Muscle layer of duodenum (tissue), 2 donors: Measurements from ENCODE around the gene JDP2.

Experiments used
- H3K27ac ChIP-seq: one replicate; pipeline ENCODE4 v1.7.0; 2013; ENCODE audit warnings: mild to moderate bottlenecking, low read length
- H3K27me3 ChIP-seq: one replicate; pipeline ENCODE4 v1.7.0; 2013; ENCODE audit warnings: low read depth, mild to moderate bottlenecking, control low read depth, low read length
- H3K36me3 ChIP-seq, 2 donors: one replicate each; pipeline ENCODE4 v1.7.0; 2013; ENCODE audit warnings: low read length in 2 of 2, control low read depth in 1 of 2, mild to moderate bottlenecking in 1 of 2; ENCODE audit not compliant: insufficient read depth in 2 of 2, control insufficient read depth in 1 of 2
- H3K4me1 ChIP-seq, 2 donors: one replicate each; pipeline ENCODE4 v1.7.0; 2013; ENCODE audit warnings: low read length in 2 of 2, mild to moderate bottlenecking in 2 of 2, control low read depth in 1 of 2, moderate library complexity in 1 of 2; ENCODE audit not compliant: insufficient read depth in 2 of 2, control insufficient read depth in 1 of 2
- H3K4me3 ChIP-seq, 2 donors: one replicate each; pipeline ENCODE4 v1.7.0; 2013; ENCODE audit warnings: low read length in 2 of 2, low read depth in 1 of 2, mild to moderate bottlenecking in 1 of 2
- H3K9me3 ChIP-seq, 2 donors: one replicate each; pipeline ENCODE4 v1.7.0; 2013; ENCODE audit warnings: low read length in 2 of 2, control low read depth in 1 of 2, mild to moderate bottlenecking in 1 of 2; ENCODE audit not compliant: control insufficient read depth in 1 of 2
- donor health status: healthy.

Gene JDP2

DNA sequence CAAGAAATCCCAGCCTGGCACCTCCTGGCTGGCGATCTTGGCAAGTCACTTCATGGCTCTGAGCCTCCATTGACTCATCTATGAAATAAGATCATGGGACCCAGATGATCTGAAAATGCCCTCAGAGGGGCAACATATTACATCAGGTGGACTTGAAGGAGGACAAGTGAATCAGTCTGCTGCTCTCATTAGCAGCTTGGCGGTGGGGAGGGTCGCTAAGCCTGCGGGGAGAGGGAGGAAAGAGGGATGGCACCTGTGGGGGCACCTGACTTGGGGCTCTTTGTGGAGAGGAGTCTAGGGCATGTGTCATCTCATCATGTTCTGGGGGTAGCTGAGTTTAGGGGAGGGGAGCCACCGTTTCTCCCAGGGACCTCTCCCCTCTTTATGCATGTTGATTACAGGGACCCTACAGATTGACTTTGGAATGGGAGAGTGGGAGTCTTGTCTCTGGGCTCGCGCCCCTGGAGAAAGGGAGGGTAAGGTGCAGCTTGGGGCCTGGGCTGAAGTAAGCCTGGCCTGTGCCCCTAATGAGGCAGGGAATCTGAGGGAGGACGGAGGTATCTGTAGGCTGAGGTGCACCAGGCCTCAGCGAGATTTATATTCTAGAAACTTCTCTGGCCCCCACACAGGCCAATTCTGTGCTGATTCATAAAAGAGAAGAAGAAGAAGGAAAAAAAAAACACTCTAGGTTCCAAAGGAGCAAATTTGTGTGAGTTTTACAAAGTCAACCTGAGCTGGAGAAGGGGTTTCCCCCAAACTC is 65.2 kb downstream of the JDP2 start:
- H3K9me3 ChIP-seq = no peaks in the 10 kb centered on the region
- no peak overlapping the region for H3K27ac ChIP-seq
- H3K27me3 ChIP-seq = no peaks in the 10 kb centered on the region
- no peaks in the 10 kb centered on the region for H3K4me1 ChIP-seq
- no peaks in the 10 kb centered on the region for H3K36me3 ChIP-seq
- no peak overlapping the region for H3K4me3 ChIP-seq

DNA sequence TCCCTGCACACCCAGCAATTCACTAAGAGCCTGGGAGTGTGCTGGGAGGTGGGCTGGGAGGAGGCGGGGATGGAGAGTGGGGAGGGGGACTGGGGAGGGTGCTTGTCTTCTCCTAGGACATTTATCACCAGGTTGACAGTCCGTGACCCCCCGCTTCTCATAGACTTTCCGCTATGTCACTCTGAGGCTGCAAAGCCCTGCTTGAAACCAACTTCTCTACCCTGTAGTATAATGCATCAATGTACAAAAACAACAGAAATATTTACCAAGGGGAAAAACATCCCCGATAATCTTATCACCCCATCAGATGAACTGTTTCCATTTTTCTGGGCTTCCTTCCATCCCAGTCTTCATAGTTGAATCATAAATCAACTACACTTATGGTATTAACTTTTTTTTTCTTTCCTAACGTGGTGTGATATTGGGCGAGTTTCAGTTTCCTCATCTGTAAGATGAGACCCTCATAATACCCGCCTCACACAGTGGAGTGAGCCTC is 65.8 kb downstream of the JDP2 start:
- H3K4me3 ChIP-seq = no peak overlapping the region
- H3K9me3 ChIP-seq = no peaks in the 10 kb centered on the region
- H3K27me3 ChIP-seq = no peaks in the 10 kb centered on the region
- H3K27ac ChIP-seq = no peak overlapping the region
- H3K4me1 ChIP-seq = no peaks in the 10 kb centered on the region
- no peaks in the 10 kb centered on the region for H3K36me3 ChIP-seq

DNA sequence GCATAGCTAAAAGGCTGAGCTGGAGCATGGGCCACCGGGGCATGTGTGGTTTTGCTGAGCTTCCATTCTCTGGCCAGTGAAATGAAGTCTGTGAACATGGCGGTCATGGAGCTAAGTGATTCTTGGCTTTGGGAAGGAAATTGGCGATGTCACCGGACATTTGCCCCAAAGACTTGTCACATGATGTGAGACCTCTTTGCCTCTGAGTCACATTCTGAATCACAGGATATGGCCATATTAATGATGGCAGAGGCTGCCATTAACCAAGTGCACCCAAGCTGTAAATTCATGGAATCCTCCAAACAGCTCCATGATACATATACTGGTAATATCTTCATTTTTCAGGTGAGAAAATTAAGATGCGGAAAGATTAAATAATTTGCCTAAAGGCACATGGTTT is 67.1 kb downstream of the JDP2 start:
- no peak overlapping the region for H3K27ac ChIP-seq
- H3K36me3 ChIP-seq = no peaks in the 10 kb centered on the region
- H3K4me3 ChIP-seq = no peak overlapping the region
- H3K27me3 ChIP-seq = no peaks in the 10 kb centered on the region
- H3K4me1 ChIP-seq = no peaks in the 10 kb centered on the region
- no peaks in the 10 kb centered on the region for H3K9me3 ChIP-seq

DNA sequence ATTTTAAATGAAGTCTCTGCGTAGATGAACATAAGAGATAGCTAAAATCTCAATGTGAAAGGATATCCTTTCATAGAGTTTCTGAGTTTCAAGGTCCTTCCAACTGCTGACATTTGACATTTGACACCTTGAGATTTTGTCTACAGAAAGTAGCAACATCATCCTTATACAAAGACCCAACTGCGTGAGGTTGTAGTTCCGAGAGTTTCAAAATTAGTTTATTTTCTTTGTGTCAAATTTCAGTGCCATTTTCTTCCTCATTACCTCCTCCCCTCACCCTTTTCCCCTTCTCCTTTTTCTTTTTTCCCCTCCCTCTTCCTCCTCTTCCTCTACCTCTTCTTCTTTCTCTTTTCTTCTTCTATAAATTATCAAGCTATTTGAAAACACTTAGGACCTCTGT is 67.6 kb downstream of the JDP2 start:
- Histone ChIP-seq H3K9me3 (no peaks in the 10 kb centered on the region), H3K27ac (no peak overlapping the region), H3K36me3 (no peaks in the 10 kb centered on the region), H3K4me1 (no peaks in the 10 kb centered on the region), H3K4me3 (no peak overlapping the region), H3K27me3 (no peaks in the 10 kb centered on the region)

DNA sequence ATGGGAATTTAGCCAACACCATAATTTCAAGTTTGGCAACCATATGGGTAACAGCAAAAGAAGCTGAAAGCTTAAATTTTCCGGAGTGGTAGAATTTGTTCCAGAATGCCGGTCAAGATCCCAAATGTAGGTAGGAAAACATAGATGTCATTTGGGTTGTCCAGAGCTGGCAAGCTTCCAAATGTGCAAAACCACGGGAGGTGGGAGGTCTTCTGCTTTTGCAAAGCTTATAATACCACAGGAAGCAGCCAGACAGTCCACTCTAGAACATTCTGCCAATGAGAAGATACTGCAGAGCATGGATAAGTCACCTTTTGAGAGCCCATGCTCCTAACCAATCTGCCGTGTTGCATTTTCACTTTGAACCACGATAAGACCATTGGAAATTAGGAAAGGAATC is 68.1 kb downstream of the JDP2 start:
- Histone ChIP-seq H3K27me3 (no peaks in the 10 kb centered on the region), H3K4me3 (no peak overlapping the region), H3K36me3 (no peaks in the 10 kb centered on the region), H3K9me3 (no peaks in the 10 kb centered on the region), H3K27ac (no peak overlapping the region), H3K4me1 (no peaks in the 10 kb centered on the region)

DNA sequence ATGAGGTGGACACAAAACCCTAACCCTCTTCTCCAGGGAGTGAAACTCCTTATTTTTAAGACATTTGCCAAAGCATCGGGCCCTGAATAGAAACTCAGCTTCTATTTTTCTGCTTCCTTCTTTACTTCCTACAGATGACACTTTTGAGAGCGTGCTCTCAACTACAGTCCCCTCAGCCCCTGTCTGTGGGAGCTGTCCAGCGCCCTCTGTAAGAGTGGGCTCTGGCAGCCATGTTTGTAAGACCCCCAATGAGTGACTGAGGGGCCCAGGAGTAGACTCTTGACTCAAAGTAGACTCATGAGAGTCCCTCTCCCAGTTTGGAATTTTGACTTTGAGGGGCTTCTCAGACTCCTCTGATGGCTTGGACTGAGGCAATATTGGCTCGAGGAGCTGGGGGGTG is 68.9 kb downstream of the JDP2 start:
- H3K9me3 ChIP-seq = no peaks in the 10 kb centered on the region
- no peaks in the 10 kb centered on the region for H3K27me3 ChIP-seq
- H3K36me3 ChIP-seq = no peaks in the 10 kb centered on the region
- no peak overlapping the region for H3K27ac ChIP-seq
- no peaks in the 10 kb centered on the region for H3K4me1 ChIP-seq
- no peak overlapping the region for H3K4me3 ChIP-seq

DNA sequence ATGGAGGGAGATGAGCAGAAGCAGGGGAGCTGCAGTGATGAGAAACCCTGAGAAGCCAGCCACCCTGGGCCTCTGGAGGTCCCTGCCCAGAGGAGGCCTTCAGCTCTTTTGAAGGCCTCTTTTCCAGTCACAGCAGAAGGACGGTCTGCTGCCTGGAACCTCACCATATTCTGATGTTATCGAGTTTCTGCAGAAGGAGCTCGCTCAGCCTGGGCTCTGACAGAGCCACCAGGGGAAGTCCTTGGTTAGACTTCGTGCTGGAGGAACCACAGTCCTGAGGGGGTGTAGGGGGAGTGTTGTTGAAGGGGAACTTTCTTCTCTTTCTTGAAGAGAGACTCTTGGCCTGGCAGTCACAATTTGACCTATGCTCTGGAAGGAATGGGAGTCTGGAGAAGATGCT is 69.4 kb downstream of the JDP2 start:
- H3K4me1 ChIP-seq = no peaks in the 10 kb centered on the region
- no peaks in the 10 kb centered on the region for H3K27me3 ChIP-seq
- no peak overlapping the region for H3K4me3 ChIP-seq
- no peaks in the 10 kb centered on the region for H3K9me3 ChIP-seq
- no peak overlapping the region for H3K27ac ChIP-seq
- no peaks in the 10 kb centered on the region for H3K36me3 ChIP-seq

DNA sequence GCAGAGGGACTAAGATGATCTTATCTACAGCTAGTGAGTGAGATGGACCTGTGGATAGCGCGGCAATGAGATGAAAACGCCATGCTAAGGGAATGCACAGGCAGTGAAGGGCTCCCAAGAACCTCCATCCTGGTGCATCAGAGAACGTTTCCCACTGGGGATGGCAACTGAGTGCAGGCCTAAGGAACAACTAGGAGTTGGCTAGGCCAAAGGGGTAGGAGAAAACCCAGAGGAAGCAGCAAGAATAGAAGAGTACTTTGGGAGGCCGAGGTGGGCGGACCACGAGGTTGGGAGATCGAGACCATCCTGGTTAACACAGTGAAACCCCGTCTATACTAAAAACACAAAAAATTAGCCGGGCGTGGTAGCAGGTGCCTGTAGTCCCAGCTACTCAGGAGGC is 69.9 kb downstream of the JDP2 start:
- no peaks in the 10 kb centered on the region for H3K36me3 ChIP-seq
- no peaks in the 10 kb centered on the region for H3K27me3 ChIP-seq
- H3K9me3 ChIP-seq = no peaks in the 10 kb centered on the region
- H3K27ac ChIP-seq = no peak overlapping the region
- no peaks in the 10 kb centered on the region for H3K4me1 ChIP-seq
- H3K4me3 ChIP-seq = no peak overlapping the region

DNA sequence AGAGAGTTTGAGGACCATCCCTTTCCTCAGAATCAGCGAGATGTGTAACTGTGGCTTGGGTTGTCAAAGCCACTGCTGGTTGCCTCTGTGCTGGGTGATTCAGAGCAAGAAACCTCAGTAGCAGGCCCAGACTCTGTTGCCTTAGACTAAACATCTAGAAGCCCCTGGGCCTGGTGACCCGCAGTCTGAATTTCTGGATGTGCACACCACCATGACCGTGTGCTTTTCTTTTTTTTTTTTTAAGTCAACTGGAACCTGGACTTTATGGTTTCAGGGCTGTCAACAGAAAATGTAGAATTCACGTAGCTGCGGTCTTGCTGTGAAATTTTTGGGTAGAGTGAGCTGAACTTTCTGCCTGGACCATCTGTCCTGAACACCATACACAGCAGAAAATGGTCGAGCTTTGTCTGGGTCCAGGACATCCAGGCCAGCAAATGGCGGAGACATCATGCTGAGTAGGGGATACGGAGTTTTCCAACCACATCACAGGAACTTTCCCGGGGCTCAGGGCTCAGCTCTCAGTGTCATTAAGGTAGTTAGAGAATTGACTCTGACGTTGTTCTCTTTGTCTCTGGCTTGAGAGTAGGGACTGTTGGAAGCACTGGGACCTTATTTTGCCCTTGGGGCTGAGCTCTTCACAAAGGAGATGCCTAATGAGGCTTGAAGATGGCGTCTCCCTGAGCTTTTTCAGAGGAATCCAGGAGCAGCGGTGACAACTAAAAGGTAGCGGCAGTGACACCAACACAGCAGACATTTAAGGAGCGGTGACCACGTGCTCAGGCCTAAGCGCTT is 71.5 kb downstream of the JDP2 start:
- H3K4me1 ChIP-seq = no peaks in the 10 kb centered on the region
- no peaks in the 10 kb centered on the region for H3K9me3 ChIP-seq
- no peaks in the 10 kb centered on the region for H3K27me3 ChIP-seq
- no peak overlapping the region for H3K4me3 ChIP-seq
- H3K36me3 ChIP-seq = no peaks in the 10 kb centered on the region
- H3K27ac ChIP-seq = no peak overlapping the region

DNA sequence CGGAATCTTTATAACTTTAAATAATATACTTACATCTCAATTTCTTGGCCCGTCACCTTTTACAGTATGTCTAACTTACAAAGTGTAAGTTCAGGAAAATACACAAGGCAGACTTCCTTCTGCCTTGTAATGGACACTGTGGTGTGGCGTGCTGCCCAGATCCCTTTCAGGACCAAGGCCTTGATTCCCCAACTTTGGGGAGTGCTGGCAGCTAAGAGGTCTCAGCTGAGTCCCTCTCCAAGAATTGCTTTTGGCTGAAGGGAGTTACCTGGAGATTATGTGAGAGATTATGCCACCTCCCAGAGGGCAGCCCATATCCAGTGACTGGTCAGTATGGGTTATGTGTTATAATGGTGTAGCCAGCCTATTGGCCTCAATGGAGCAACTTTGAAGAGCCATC is 73.3 kb downstream of the JDP2 start:
- Histone ChIP-seq H3K9me3 (no peaks in the 10 kb centered on the region), H3K4me3 (no peak overlapping the region), H3K27ac (no peak overlapping the region), H3K27me3 (no peaks in the 10 kb centered on the region), H3K4me1 (no peaks in the 10 kb centered on the region), H3K36me3 (no peaks in the 10 kb centered on the region)

DNA sequence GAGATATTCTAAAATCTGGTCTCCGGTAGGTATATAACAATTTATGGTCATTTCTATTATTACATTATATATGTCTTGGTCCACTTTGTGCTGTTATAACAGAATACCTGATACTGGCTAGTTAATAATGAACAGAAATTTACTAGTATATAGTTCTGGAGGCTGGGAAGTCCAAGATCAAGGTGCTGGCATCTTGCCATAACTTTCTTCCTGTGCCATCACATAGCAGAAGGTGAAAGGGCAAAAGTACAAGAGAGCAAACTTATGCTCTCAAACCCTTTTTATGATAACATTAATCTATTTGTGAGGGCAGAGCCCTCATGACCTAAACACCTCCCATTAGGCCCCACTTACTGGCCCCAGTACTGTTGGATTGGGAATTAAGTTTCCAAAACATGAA is 76.6 kb downstream of the JDP2 start:
- no peak overlapping the region for H3K4me3 ChIP-seq
- H3K27ac ChIP-seq = no peak overlapping the region
- peaks cover 0 to 2% of the 10 kb centered on the region in 2 donors for H3K9me3 ChIP-seq
- H3K36me3 ChIP-seq = no peaks in the 10 kb centered on the region
- H3K27me3 ChIP-seq = no peaks in the 10 kb centered on the region
- no peaks in the 10 kb centered on the region for H3K4me1 ChIP-seq
